Endothelial cell of umbilical vein (primary cell): ENCODE measurements around the gene GXYLT2. TPM values are rescaled to one million over a fixed set of nuclear protein-coding genes. Genes with fewer than 3 reads are reported as not detected.

Experiments
- BruUV-seq: library from RNA; stranded (reverse); fragments of 400-500 nt; replicated peaks from 2 replicates; lab custom pipeline; 2021; lab: Mats Ljungman, UMichigan
- CTCF ChIA-PET: fragments of 300-600, 350-600 bp; sonication (Branson Sonifier 250); formaldehyde crosslinking; loops from one replicate; lab custom pipeline; 2021; ENCODE audit warnings: antibody characterized with exemption, inconsistent platforms; lab: Charles Lee
- POLR2A ChIA-PET: fragments of 300-600, 350-600 bp; sonication (Branson Sonifier 250); formaldehyde crosslinking; loops from one replicate; lab custom pipeline; 2021; ENCODE audit warnings: antibody characterized with exemption, inconsistent platforms; lab: Charles Lee
- DNase-seq: peaks from one replicate; pipeline ENCODE4 v3.0.0-alpha.2; 2011; ENCODE audit warnings: low read depth, low spot score
- FAIRE-seq: peaks from 2 replicates; lab custom pipeline; 2011; peaks lifted over from hg19 to GRCh38; lab: Jason Lieb, UNC
- H2AFZ ChIP-seq: 2 replicates; pipeline ENCODE4 v1.6.0; 2012; ENCODE audit warnings: low read depth, low read length, control low read depth, inconsistent platforms
- H3K27ac ChIP-seq: 2 replicates; pipeline ENCODE4 v1.5.1; 2011; ENCODE audit warnings: low read depth, mild to moderate bottlenecking, control low read depth, low read length, moderate library complexity; ENCODE audit not compliant: insufficient read depth
- H3K27me3 ChIP-seq, 2 experiments: 2 replicates each; pipeline versions ENCODE4 v1.6.0 to v1.6.1; 2011; ENCODE audit warnings: low read length in 2 of 2, mixed read lengths in 1 of 2; ENCODE audit not compliant: control insufficient read depth in 2 of 2, insufficient read depth in 2 of 2
- H3K36me3 ChIP-seq, 2 experiments: 2 replicates in 1 of 2; 3 replicates in 1 of 2; pipeline ENCODE4 v1.5.1; 2011; ENCODE audit warnings: low read length in 2 of 2, mild to moderate bottlenecking in 1 of 2, moderate library complexity in 1 of 2; ENCODE audit not compliant: control insufficient read depth in 2 of 2, insufficient read depth in 2 of 2; ENCODE audit errors: extremely low read depth in 1 of 2
- H3K4me1 ChIP-seq: 3 replicates; pipeline ENCODE4 v1.5.1; 2011; ENCODE audit warnings: mild to moderate bottlenecking, low read length; ENCODE audit not compliant: control insufficient read depth, insufficient read depth; ENCODE audit errors: extremely low read depth
- H3K4me2 ChIP-seq: 2 replicates; pipeline ENCODE4 v1.6.1; 2011; ENCODE audit warnings: low read length, control low read depth, mixed read lengths; ENCODE audit not compliant: insufficient read depth
- H3K4me3 ChIP-seq, 3 experiments: fragments of 200-600 bp in 1 of 3; sonication (generic), shearing (Covaris generic) in 1 of 3; replicated peaks in 1 of 3; 2 replicates each; pipeline ENCODE4 v1.5.1; 2011 to 2016; ENCODE audit warnings: control low read depth in 3 of 3, low read length in 3 of 3, mild to moderate bottlenecking in 2 of 3, inconsistent platforms in 1 of 3, low read depth in 1 of 3, moderate library complexity in 1 of 3; ENCODE audit not compliant: insufficient read depth in 1 of 3
- H3K79me2 ChIP-seq: 2 replicates; pipeline ENCODE4 v1.6.0; 2012; ENCODE audit warnings: low read length, inconsistent platforms; ENCODE audit not compliant: control insufficient read depth, insufficient read depth
- H3K9ac ChIP-seq: replicated peaks from 2 replicates; pipeline ENCODE3; 2011; ENCODE audit warnings: low read length, control low read depth; ENCODE audit not compliant: insufficient read depth; ENCODE audit errors: extremely low read depth
- H3K9me1 ChIP-seq: replicated peaks from 3 replicates; pipeline ENCODE4 v1.6.0; 2011; ENCODE audit warnings: mild to moderate bottlenecking, low read length; ENCODE audit not compliant: control insufficient read depth, insufficient read depth; ENCODE audit errors: extremely low read depth
- H3K9me3 ChIP-seq: replicated peaks from 2 replicates; pipeline ENCODE4 v1.5.1; 2012; ENCODE audit warnings: low read length, inconsistent platforms; ENCODE audit not compliant: control insufficient read depth, insufficient read depth
- H4K20me1 ChIP-seq: replicated peaks from 2 replicates; pipeline ENCODE3; 2011; ENCODE audit warnings: mild to moderate bottlenecking, low read length; ENCODE audit not compliant: control insufficient read depth, insufficient read depth; ENCODE audit errors: extremely low read depth
- EZH2 ChIP-seq: IDR thresholded peaks from 2 replicates; pipeline ENCODE4 v1.6.1; 2012; ENCODE audit warnings: borderline replicate concordance, low read depth, mild to moderate bottlenecking, moderate library complexity, low read length, inconsistent platforms; ENCODE audit not compliant: severe bottlenecking
- FOS ChIP-seq: IDR thresholded peaks from 2 replicates; pipeline ENCODE4 v1.6.1; 2011; ENCODE audit warnings: mild to moderate bottlenecking, low read length, moderate library complexity, borderline replicate concordance; ENCODE audit not compliant: insufficient read depth
- GATA2 ChIP-seq: IDR thresholded peaks from 2 replicates; pipeline ENCODE4 v1.7.0; 2011; ENCODE audit warnings: low read depth, mild to moderate bottlenecking, moderate library complexity, mixed read lengths, low read length; ENCODE audit not compliant: insufficient read length, insufficient read depth
- JUN ChIP-seq: IDR thresholded peaks from 2 replicates; pipeline ENCODE4 v1.6.1; 2011; ENCODE audit warnings: borderline replicate concordance, low read depth; ENCODE audit not compliant: insufficient read length, insufficient read depth
- MYC ChIP-seq: IDR thresholded peaks from one replicate; pipeline ENCODE4 v1.6.1; 2011; ENCODE audit warnings: mild to moderate bottlenecking, low read depth, low read length
- POLR2A ChIP-seq: IDR thresholded peaks from 2 replicates; pipeline ENCODE4 v1.6.1; 2012; ENCODE audit warnings: low read depth, mild to moderate bottlenecking, control low read depth, low read length
- POLR2AphosphoS5 ChIP-seq: IDR thresholded peaks from 2 replicates; pipeline ENCODE4 v1.6.1; 2012; ENCODE audit warnings: low read depth, mild to moderate bottlenecking, control low read depth, low read length, moderate library complexity; ENCODE audit not compliant: insufficient read depth
- dilution Hi-C: fragments of 300-500 bp; cut with MboI; formaldehyde crosslinking; loops from one replicate; pipeline ENCODE4 v1.15.0; 2019; ENCODE audit warnings: low sequenced_read_pairs; ENCODE audit not compliant: extremely low pct_ligation_motif_present
- intact Hi-C: fragments of 100-400 bp; cut with micrococcal nuclease; formaldehyde crosslinking; loops from one replicate; pipeline ENCODE4 v1.10.0; 2022
- polyA plus RNA-seq, 4 experiments: library from polyadenylated mRNA; depleted of rRNA in 3 of 4; stranded (reverse) in 3 of 4; unstranded in 1 of 4; fragments of >200 nt; gene quantifications; 2 replicates each; pipeline versions ENCODE4 v1.2.1 to v1.2.3, GENCODE V29; 2011 to 2012; ENCODE audit warnings: missing spikeins in 1 of 4
- total RNA-seq: library from RNA; stranded (reverse); gene quantifications from 2 replicates; pipeline ENCODE4 v1.2.3, GENCODE V29; 2021
- TF ChIP-seq, protein P1 (sequence below), 2 donors: IDR thresholded peaks; 1 replicate in 1 of 2; 2 replicates in 1 of 2; pipeline ENCODE4 v1.5.1; 2011; ENCODE audit warnings: low read length in 2 of 2, mild to moderate bottlenecking in 2 of 2, moderate library complexity in 2 of 2, control low read depth in 1 of 2, inconsistent platforms in 1 of 2, low read depth in 1 of 2; ENCODE audit not compliant: insufficient read depth in 1 of 2; ENCODE audit errors: extremely low read depth in 1 of 2
- TF ChIP-seq, protein P2 (sequence below): IDR thresholded peaks from 2 replicates; pipeline ENCODE4 v1.6.1; 2011; ENCODE audit not compliant: insufficient read depth, insufficient read length

Gene GXYLT2
- total and polyA plus RNA-seq, 2 donors (not counting 3 experiments of a cell fraction or from before 2014, with no cell fraction given), result 0.07 to 0.24 TPM

DNA sequence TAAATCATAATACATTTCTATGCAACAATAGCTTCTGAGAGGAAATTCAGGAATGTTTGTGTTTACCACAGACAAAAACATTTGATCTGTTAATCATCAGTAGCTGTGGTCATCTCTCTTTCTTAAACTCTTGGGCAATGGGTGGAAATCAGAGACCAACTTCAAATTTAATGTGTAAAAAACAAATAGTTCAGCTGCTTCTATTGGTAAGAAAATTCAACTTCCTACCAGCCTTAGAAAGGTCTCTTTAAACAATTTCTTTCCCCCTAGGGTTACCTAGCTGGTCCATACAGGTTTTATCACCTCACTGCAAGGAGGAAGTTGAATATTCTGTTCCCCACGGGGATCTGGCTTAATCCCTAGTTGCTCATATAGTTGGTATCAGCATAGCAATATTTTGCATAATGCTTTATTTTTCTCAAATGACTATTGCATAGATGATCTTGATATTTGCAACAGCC is 88.5 kb downstream of the GXYLT2 start:
- no peak for TF ChIP-seq POLR2AphosphoS5
- no peak for TF ChIP-seq MYC
- TF ChIP-seq, protein P1, sequence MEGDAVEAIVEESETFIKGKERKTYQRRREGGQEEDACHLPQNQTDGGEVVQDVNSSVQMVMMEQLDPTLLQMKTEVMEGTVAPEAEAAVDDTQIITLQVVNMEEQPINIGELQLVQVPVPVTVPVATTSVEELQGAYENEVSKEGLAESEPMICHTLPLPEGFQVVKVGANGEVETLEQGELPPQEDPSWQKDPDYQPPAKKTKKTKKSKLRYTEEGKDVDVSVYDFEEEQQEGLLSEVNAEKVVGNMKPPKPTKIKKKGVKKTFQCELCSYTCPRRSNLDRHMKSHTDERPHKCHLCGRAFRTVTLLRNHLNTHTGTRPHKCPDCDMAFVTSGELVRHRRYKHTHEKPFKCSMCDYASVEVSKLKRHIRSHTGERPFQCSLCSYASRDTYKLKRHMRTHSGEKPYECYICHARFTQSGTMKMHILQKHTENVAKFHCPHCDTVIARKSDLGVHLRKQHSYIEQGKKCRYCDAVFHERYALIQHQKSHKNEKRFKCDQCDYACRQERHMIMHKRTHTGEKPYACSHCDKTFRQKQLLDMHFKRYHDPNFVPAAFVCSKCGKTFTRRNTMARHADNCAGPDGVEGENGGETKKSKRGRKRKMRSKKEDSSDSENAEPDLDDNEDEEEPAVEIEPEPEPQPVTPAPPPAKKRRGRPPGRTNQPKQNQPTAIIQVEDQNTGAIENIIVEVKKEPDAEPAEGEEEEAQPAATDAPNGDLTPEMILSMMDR (IDR thresholded peaks at IDR 0.05; ENCODE audit: extremely low read depth in 1 of 2, insufficient read depth in 1 of 2, low read depth in 1 of 2, low read length in 2 of 2), result no peak
- no peak for TF ChIP-seq FOS
- no peak for TF ChIP-seq GATA2
- no peak for TF ChIP-seq EZH2
- no peak for TF ChIP-seq POLR2A
- TF ChIP-seq, protein P2, sequence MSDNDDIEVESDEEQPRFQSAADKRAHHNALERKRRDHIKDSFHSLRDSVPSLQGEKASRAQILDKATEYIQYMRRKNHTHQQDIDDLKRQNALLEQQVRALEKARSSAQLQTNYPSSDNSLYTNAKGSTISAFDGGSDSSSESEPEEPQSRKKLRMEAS, result no peak
- no peak for TF ChIP-seq JUN
- DNase-seq (no peak), FAIRE-seq (no peak)
- ChIA-PET POLR2A (no interaction called here), CTCF (interaction anchor here (0.9 kb wide), 1 partner anchor 80 kb away, joined by 3 read pairs; no protein-coding TSS in a partner anchor)
- Histone ChIP-seq H3K9me3 (no peaks in the 10 kb centered on the region), H3K4me2 (no peak overlapping the region), H4K20me1 (no peaks in the 10 kb centered on the region), H3K4me3 (no peak overlapping the region), H2AFZ (no peak overlapping the region), H3K27me3 (peaks cover 2 to 4% of the 10 kb centered on the region in 2 experiments), H3K9me1 (no peaks in the 10 kb centered on the region), H3K27ac (no peak overlapping the region), H3K79me2 (no peaks in the 10 kb centered on the region), H3K9ac (no peak overlapping the region), H3K4me1 (no peaks in the 10 kb centered on the region), H3K36me3 (no peaks in the 10 kb centered on the region)
- intact Hi-C loops, result no loop called here
- dilution Hi-C loops, result no loop called here
- BruUV-seq, result no TSS peak
